ENCODE results near the gene MT1H.
"Not testable (repeated sequence)": the region's sequence is repeated elsewhere in the genome, so short reads cannot be mapped to it uniquely, and the experiment has no call there.

The MT1H gene

DNA sequence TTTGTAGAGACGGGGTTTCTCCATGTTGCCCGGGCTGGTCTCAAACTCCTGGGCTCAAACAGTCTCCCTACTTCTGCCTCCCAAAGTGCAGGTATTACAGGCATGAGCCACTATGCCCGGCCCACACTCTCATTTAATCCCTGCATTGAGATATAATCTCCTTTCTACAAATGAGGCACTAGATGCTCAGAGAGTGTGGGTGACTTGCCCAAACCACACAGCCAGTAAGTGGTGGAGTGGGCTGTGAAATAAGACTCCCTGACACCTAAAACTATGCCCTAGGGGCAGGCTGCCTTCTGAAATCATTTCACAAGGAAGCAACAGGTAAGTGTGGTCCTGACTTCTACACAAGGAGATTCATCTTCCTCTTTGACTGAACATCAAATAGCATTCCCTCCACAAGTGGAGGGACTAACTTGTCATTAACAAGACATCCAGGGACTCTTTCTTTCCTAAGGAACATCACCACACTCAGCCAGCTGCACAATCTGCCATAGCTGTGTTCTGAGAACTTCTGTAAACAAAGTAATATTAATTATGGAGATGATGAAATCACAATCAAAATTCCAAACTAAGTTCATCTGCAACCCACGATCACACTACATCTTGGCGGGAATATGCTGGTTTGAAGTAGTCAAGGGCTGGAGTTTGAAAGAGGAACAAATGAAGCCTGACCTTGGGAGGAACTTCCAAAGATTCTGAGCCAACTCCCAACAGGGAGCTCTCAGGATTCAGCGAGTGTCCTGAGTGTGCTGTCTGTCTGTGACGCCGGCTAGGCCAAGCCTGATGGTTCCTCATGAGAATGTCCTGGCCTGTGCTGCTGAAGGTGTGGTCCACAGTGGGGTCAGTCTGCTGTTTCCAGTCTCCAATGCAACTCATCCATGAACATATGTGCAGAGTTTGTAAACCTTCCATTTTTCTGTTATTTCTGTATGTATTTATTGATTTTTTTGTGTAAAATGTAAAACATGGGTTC is 4.0 kb upstream of the MT1H start:
- DNase-seq, result not testable (repeated sequence)

DNA sequence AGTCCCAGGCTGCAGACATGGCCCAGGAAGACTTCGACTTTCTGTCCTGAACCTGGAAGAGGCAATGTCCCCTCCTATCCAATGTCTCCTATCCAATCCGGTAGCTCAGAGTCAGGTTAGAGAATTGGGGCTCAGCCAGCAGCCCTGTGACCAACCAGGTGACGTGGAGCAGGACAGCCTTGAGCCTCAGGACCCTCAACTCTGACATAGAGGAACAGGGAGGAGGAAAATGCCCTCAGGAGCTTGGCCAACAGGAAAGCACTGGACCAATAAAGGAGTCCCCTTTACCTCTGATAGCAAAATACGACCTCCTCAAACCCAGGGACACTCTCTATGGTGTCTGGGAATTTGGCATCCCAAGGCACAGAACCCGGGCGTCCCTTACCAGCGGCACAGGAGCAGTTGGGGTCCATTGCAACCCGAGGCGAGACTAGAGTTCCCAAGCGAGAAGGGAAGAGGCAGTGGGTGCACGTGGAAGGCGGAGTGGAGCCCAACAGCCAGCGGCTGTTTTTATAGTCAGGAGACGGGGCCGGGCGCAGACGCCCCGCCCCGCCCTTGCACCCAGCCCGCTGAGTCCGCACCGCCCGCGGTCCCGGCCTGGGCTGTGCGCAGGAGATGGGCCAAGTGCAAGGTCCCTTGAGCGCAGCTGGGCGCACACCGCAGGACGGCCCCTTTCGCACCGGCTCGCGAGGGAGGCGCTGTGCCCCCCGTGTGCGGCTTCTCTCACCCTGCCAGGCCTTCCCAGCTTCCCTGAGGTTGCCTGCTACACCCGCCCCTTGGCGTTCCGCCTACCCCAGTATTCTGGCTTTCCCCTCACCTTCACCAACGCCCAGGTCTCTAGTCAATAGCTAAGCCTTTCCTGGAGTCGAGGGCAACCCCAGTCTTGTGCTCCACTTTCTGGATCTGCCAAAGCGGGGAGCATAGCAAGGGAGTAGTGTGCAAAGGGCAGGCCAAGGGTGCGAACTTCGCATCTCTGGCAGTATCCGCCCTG is 1.7 kb upstream of the MT1H start, which contains the start of gene MT1G:
Gene MT1G, minus strand, starts transcription at position 485 of the 991 bp plus-strand sequence. Its CDS starts 72 bp downstream, at position 413.
- peak; percentile 23 for DNase-seq

DNA sequence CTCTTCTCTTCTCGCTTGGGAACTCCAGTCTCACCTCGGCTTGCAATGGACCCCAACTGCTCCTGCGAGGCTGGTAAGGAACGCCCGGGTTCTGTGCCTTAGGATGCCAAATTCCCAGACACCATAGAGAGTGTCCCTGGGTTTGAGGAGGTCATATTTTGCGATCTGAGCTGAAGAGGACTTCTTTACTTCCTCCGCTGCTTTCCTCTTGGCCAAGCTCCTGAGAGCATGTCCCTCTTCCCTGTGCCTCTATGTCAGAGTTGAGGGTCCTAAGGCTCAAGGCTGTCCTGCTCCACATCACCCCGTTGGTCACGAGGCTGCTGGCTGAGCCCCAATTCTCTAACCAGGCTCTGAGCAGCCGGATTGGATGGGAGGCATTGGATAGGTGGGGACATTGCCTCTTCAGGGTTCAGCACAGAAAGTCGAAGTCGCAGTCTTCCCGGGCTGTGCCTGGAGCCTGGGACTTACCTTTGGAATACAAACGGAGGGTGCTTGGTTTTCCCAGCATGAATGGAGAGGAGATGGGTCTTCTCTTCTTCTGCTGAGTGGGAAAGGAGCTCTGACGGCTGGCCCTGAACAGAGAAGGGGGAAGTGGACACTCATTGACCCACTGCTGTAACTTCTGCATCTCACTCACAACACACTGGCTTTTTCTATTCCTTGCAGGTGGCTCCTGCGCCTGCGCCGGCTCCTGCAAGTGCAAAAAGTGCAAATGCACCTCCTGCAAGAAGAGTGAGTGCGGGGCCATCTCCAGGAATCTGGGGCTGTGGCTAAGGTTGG is 416 bp downstream of the MT1H start:
- DNase-seq, result no peak

DNA sequence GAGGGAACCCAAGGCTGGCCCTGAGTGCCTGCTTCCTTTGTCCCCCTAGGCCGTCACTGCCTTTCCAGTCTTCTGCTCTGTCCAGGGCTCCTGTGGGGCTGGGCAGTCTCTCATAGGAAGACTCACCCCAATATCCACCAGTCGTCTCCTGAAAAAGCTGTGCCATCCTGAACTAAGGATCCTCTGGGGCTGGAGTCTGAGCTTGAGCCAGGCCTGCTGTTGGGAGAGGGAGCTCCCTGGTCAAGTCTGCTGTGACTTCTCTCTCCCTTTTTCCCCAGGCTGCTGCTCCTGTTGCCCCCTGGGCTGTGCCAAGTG is 963 bp downstream of the MT1H start:
- DNase-seq, result no peak

DNA sequence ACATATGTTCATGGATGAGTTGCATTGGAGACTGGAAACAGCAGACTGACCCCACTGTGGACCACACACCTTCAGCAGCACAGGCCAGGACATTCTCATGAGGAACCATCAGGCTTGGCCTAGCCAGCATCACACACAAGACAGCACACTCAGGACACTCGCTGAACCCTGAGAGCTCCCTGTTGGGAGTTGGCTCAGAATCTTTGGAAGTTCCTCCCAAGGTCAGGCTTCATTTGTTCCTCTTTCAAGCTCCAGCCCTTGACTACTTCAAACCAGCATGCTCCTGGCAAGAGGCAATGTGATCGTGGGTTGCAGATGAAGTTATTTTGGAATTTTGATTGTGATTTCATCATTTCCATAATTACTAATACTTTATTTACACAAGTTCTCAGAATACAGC is 2.1 kb downstream of the MT1H start:
- not testable (repeated sequence) for DNase-seq

DNA sequence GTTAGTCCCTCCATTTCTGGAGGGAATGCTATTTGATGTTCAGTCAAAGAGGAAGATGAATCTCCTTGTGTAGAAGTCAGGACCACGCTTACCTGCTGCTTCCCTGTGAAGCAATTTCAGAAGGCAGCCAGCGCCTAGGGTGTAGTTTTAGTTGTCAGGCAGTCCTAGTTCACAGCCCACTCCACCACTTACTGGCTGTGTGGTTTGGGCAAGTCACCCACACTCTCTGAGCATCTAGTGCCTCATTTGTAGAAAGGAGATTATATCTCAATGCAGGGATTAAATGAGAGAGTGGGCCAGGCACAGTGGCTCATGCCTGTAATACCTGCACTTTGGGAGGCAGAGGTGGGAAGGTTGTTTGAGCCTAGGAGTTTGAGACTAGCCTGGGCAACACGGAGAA is 2.6 kb downstream of the MT1H start:
- not testable (repeated sequence) for DNase-seq

DNA sequence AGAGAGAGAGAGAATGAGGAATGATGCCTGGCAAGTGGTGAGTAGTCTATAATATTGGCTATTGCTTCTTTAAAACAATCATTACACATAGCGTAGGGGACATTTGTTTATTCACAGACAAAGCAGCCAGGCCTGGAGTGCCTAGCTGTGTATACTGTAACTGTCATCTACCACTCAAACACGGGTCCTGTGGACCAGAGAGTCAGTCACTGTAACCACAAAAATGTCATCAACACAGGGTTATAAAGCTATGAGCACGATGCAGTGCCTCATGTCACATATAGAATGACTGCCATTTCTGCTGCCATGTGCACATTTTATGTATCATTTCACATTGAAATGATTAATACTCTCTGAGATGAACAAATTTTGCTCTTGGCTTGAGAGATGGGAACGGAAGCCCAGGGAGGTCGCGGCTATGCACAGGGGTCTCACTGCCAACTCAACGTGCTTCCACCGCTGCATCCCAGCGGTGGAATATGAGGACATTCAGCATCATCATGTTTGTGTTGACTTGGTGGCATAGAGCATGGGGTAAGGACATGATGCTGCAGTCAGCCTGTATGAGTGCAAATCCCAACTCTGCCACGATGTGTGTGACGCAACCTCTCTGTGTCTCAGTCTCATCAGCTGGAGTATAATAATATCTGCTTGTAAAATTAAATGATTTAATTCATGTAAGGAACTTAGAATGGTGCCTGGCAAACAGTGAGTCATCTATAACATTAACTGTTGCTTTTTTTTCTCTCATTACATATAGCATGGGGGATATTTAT is 3.3 kb downstream of the MT1H start:
- no peak for DNase-seq

DNA sequence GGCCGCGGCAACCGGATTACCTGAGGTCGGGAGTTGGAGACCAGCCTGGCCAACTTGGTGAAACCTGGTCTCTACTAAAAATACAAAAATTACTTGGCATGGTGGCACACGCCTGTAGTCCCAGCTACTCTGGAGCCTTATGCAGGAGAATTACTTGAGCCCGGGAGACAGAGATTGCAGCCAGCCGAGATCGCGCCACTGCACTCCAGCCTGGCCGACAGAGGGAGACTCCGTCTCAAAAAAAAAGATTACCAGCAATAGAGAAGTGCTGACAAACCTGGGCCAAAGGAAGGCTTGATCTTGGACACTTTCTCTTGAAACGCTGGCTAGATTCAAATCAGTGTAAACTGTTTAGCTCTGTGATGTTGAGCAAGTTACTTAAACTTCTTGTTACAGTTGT is 4.3 kb downstream of the MT1H start:
- peak; percentile 30 for DNase-seq

DNA sequence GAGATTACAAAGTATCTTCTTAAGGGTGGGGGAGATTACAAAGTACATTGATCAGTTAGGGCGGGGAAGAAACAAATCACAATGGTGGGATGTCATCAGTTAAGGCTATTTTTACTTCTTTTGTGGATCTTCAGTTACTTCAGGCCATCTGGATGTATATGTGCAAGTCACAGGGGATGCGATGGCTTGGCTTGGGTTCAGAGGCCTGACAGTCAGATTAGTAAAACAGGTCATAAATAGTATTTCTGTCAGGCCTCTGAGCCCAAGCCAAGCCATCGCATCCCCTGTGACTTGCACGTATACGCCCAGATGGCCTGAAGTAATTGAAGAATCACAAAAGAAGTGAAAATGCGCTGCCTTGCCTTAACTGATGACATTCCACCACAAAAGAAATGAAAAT is 5.0 kb downstream of the MT1H start:
- DNase-seq, result not testable (repeated sequence)

DNA sequence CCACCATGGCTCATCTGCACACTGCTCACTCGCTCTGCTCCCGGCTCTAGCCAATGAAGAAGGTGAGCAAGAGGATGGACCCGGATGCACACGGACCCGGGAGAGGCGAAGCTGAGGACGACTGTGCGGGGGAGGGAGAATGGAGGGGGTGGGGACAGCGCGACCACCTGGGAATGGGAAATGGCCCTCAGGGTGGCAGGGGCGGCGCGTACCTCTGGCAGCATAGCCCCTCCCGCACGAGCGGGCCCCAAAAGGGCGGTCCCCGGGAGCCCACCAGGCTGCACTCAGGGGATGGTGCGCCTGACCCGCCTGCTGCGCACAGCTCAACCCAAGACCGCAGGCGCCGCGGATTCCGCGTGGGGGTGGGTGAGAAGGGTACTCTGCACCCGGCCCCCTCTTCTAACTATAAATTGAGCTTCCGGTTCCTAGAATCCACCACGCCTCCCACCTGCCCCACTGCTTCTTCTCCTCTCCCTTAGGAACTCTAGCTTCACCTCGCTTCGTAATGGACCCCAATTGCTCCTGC is 6.1 kb downstream of the MT1H start:
- DNase-seq, result peak; percentile 51

DNA sequence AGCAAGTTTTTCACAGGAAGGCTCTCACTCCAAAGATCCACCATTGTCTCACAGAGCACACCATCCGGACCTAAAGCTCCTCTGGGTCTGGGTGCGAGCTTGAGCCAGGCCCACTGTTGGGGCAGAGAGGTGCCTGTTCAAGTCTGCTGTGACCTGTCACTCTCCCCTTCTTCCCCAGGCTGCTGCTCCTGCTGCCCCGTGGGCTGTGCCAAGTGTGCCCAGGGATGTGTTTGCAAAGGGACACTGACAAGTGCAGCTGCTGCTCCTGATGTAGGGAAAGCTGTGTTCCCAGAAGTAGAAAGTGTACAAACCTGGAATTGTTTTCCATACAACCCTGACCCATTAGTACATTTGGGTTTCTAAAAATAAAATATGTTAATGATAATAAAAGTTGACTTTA is 7.9 kb downstream of the MT1H start:
- no peak for DNase-seq

DNA sequence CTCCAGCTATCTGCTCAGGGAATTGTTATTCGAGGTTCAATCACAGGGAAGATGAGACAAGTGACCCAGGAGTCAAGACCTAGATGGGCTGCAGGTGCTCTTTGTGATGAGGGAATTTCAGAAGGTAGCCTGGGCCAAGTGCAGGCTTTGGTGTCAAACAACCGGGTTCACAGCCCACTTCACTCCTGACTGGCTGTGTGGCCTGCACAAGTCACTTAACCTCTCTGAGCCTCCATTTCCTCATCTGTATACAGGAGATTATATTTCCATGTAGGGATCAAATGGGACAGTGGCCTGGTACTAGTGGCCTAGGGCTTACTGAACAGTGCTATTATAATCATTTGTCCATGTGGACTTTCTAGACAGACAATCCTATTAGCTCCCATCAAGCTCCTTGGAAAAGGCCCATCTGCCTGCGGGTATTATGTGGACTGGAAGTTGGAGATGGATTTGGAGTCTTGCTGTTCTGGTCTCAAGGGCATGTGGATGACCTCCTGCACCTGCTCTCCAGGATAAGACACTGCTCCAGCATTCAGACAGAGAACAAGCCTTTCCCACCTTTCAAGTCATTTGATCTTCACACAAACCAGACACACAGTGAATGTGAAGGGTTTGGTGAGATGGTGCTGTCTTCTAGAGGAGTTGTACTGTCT is 9.6 kb downstream of the MT1H start:
- DNase-seq, result no peak

DNA sequence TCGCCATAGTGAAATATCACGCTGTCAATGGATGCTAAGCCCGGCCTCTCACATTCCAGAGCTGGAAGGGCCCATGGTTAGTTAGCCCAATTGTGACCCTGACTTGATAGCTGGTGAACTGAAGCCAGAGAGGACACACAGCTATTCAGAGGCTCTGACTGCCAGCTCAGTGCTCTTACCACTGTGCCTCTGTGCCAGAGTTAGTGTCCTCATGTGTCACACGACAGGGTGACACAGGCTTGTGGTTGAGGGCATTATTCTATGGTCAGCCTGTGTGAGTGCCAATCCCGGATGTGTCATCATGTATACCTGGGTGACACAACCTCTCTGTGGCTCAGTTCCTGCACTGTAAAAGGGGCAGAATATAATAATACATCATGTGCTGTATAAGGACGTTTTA is 10.2 kb downstream of the MT1H start:
- DNase-seq, result peak; percentile 9

DNA sequence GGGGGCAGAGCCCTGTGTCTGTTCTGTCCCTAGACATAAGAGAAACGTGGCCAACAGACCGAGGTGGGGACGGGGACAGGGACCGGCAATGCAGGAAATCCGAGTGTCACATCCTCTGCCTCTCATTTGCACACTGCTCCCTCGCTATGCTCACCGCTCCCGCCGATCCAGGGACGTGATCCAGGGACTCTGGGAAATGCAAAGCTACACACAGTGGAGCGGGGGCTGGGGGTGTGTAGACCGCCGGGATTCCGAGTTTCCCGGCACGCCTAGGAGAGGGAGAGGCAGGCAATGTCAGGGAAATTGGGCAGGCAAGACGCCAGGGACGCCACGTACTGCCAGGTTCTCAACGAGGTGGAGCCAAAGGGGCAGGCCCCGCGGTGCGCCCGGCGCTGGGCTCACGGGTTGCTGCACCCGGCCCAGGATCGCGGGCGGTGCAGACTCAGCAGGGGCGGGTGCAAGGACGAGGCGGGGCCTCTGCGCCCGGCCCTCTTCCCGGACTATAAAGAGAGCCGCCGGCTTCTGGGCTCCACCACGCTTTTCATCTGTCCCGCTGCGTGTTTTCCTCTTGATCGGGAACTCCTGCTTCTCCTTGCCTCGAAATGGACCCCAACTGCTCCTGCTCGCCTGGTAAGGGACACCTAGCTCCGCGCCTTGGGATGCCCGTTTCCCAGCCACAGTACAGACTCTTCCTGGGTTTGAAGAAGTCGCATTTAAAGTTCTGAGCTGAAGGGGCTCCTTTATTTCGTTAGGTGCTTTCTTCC is 12.5 kb downstream of the MT1H start, which contains the start of gene MT1X:
Gene MT1X, plus strand, starts transcription at position 532 of the 764 bp plus-strand sequence. Its CDS starts 71 bp downstream, at position 603.
- DNase-seq, result peak; percentile 90

DNA sequence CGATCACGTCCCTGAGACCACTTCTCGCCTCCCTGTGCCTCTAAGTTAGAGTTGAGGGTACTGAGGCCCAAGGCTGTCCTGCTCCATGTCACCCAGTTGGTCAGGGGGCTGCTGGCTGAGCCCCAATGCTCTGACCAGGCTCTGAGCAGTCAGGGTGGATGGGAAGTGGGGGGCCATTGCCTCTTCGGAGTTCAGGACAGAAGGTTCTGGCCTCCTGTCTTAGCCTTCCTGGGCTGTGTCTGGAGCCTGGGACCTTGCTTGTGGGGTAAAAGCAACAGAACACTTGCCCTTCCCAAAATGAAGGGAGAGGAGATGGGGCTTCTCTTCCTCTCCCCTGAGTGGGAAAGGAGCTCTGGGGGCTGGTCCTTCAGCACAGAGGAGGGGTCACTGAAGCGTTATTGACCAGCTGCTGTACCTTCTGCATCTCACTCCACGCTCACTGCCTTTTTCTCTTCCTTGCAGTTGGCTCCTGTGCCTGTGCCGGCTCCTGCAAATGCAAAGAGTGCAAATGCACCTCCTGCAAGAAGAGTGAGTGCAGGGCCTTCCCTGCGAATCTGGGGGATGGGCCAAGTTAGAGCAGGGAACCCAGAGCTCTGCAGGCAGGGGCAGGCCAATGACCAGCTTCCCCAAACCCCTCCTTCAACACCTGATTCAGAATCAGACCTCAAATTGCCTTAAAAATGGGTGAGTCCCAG is 13.2 kb downstream of the MT1H start:
- peak; percentile 19 for DNase-seq

DNA sequence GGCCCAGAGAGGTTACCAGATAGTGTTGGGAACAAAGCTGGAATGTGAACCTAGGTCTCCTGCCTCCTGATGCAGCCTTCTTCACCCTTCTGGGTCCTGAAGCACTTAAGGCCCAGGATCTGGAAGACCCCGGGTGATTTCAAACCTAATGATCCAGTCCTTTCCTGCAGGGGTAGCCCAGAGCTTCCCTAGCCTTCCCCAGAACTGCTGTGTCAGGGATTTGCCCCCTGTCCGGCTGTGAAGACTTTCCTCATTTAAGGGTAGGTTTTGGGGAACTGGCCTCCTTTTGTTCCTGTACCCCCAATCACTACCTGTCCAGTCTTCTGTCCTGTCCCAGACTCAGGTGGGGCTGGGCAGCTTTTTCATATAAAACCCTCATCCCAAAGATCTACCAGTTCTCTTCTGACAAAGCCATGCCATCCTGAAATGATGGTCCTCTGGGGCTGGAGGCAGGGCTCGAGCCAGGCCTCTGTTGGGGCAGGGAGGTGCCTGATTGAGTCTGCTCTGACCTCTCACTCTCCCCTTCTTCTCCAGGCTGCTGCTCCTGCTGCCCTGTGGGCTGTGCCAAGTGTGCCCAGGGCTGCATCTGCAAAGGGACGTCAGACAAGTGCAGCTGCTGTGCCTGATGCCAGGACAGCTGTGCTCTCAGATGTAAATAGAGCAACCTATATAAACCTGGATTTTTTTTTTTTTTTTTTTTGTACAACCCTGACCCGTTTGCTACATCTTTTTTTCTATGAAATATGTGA is 14.0 kb downstream of the MT1H start:
- no peak for DNase-seq

DNA sequence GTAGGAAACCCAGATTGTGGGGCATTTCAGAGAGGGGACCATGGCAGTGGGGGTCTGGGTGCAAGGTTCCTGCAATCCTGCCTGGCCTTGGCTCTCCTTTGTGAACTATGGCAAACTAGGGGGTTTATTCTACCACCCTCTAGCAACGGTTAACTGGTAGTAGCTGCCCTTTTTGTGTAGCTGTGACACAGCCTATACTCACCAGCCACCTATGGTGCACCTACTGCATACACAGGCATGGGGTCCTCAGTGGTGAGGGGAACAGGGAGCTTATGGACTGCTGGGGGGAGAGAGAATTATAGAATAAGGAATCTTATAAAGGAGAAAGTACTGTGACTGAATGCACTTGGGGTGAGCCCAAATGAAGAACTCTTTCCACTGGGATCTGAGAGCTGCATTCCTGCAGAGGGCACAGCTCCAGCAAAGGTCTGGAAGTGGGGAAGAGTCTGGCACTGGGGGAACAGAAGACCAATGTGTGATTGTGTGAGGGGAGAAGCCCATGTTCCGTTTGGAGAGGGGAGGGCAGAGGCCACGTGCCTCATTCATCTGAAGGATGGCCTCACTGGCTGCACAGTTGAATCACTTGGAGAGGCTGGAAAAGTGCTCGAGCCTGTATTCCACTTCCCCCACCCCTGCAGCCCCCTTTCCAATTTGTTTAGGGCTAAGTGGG is 14.8 kb downstream of the MT1H start:
- no peak for DNase-seq
